G401.6 (cell line): ENCODE results near the gene CAMTA1.

ENCODE experiments used
- FAIRE-seq: peaks from 2 replicates; lab custom pipeline; 2012; peaks lifted over from hg19 to GRCh38; lab: Jason Lieb, UNC

Gene CAMTA1

DNA sequence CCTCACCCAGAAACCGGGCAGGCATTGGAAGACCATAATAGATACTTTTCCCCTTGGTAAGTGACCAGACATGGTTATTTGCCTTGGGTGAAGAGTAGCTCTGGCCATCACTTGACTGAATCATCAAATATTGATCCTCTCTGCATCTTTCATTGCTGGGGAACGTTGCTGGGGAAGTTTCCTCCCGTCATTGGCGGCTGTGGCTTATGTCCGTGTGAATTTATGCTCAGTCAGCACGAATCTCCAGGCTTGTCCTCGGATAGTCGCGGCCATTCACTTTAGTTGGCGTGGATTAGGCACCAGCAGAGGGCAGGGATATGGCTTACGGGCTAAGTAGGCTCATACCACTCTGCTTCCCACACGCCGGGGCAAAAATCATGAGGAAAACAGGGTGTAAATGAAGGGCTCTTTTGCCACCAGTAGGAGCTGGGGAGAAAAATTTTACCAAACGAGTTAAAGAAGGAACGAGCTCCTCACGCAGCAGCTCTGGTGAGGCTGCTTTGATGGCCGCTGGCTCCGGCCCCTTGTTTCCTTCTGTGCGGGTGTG, 473.4 kb downstream of the CAMTA1 start:
- FAIRE-seq: no peak

DNA sequence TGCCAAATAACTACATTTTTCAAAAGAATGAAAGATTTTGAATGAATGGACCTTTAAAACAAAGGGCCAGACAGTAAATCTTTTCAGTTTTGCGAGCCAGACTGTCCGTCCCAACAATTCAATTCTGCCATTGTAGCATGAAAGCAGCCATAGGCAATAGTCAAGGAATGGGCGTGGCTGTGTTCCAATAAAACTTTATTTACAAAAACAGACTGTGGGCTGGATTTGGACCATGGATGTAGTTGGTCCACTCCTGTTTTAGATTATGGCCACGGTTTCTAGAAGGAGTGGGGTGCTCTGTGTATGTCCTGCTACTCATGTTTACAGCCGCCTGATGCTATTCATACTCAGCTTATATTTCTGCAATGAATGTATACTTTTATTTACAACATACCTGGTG, 474.7 kb downstream of the CAMTA1 start:
- no peak for FAIRE-seq

DNA sequence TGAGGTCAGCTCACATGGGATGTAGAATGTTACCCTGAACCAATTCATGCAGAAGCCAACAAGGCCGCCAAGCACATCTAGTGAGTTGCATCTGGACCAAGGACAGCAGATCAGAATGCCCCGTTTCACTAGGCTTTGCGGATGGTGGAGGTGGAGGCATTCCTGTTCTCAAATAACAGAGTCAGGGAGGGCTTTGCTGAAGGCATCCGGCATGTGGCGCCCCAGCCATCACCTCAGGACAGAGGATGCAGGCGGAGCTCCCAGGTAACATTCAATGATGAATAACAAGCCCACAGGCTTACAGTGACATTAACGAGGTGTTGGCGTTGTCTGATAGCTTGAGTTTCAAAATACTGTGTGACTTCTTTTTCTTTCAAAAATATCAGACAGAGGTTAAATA, 476.2 kb downstream of the CAMTA1 start:
- FAIRE-seq: no peak

DNA sequence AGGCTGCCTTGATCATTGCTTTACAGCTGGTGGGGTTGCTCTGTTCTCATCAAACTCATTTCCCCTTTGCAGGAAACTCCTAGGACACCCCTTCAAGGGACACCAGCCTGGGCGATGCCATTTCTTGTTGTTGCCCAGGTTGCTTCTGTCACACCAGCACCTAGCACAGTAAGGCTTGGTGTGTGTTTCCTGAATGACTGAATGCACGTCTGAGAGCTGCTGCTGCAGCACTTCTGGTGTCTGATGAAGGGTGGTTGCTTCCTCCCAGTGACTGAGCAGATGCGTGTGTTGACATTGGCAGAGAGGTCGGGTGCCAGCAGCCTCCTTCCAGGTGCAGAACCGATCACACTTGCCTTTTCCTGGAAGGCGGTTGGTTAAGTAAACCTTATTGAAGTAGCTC, 477.4 kb downstream of the CAMTA1 start:
- no peak for FAIRE-seq

DNA sequence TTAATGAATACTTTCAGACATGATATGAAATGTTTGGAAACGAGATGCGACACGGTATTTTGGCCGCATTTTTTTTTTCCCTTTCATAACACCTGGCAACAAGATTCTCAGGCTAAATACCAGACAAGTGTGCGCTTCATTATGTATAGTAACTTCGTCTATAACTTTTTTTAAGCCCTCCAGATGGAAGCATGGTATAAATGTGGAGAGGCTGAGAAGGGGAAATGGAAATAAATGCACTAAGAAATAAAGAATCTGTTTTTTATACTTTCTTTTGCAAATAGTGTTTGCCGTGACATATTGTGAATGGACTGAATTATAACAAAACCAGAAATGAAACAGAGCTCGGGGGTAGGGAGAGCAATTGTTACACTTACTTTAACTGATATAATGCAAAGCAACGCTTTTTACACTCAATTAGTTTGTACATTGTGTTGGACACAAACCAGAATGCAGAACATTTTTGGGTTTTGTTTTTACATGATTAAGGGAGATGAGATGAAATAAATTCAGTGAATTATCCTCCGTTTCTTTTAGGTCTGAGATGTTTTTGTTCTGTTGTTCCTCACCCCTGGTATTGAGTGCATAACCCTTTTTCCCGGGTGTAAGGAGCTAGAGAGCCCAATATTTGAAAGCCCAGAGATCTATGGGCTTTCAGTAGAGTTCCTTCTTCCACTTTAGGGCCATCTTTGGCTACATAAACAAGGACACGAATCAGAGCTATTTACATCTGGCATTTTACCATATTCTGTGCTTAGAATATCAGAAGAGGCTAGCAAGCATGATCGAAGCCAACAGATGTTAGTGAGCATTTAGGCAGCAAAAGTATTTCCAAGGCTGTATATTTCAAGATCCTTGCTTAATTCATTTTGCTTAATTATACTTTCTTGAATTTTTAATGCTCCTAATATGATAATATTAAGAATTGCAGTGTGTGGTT, 478.0 kb downstream of the CAMTA1 start:
- FAIRE-seq: no peak

DNA sequence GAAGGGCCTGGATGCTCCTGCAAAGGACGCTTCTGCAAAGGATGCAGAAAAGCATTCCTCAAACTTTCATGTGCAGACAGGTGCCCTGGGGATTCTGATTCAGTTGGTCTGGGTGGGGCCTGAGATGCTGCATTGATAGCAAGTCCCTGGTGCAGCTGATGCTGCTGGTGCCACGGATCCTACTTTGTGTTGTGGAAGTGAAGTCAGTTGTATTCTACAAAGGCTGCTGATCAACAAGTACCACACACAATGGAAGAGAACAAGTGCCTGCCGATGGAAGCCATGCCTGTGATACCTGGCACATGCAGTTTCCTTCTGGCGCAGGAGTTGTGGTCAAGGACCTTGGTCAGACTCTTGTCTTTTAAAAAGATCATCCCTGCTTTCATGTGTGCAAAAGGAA, 478.8 kb downstream of the CAMTA1 start:
- no peak for FAIRE-seq

DNA sequence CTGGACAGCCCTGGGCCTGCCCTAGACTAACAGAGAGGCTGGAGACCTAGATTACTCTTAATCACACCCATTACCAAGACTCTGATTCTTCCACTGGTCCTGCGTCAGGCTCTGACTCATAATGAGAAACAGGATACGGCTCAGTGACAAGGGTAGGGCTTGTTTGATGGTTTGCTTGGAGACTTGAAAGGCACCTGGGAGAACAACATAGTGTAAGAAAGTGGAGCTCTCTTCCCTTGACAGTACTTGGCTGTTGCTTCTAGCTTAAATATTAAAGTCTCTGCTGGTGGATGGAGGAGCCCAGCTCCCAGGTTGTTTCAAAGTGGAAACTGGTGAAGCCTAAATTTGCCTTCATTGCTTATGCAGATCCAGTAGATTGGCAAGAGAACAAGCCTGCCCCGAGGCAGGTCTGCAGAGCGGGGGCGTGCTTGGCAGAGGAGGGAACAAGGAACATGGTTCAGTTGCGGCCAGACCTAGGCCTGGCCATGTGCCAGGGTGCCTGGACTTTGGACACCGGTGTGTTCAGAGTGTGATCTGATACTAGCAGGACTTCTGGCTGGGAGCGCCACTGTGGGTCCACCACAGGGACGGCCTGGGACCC, 480.6 kb downstream of the CAMTA1 start:
- FAIRE-seq: no peak

DNA sequence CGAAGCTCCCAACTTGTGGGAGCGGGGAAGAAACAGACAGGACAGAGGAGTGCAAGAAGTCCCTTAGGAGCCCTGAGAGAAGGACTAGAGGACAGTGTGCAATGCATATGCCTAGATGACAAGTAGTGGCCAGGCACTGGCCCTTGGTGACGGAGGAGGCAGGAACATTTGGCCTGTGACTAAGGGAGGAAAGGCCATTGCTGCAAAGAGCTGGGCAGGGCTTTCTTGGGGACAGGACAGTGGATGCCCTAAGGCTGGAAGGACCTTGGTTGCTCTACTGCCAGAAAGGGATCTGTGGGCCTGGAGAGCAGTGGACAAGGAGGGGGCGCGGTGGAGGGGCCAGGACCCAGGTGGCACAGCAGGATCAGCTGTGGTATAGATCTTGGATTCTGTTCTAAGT, 481.3 kb downstream of the CAMTA1 start:
- no peak for FAIRE-seq

DNA sequence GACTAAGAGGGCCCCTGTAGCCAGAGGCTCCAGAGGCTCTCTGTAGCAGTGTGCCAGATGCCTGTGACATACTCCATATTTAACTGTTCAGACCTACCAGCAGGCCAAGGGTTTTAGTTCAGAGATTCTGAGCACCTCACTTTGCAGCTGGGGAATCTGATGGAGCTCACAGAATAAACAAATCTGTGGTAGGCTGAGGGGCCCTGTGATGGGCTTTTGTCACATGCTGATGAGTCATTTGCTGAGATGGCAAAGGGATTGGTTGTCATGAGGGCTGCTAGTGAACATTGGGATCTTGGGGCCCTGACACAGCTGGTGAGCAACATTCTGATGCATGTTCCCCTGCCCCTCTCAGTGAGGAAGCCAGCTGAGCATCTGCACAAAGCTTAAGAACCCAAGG, 482.2 kb downstream of the CAMTA1 start:
- no peak for FAIRE-seq

DNA sequence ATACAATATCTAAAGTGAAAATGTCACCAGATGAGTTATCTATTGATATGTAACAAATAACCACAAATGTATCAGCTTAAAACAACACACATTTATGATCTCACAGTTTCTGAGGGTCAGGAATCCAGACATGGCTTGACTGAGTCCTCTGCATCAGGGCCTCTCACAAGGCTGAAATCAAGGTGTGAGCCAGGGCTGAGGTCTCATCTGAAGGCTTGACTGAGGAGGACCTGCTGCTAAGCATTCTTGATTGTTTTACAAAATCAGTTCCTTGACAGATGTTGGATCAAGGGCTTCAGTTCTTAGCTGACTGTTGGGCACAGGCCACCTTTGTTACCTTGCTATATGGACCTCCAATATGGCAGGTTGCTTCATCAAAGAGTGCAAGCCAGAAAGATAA, 483.7 kb downstream of the CAMTA1 start:
- FAIRE-seq: no peak

DNA sequence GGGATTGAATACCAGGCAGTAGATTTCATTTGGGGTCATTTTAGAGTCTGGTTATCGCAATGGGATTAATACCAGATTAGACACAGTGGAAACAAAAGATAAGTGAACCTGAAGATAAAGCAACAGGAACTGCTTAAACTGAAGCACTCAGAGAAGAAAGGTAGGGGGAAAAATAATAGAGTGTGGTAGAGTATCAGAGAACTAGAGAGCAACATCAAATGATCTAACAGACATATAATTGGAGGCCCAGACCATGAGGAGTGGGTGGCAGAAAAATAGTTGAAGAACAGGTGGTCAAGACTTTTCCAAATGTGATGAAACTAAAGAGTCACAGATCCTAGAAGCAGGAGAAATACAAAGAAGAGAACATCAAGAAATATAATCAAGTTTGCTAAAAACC, 484.3 kb downstream of the CAMTA1 start:
- FAIRE-seq: no peak

DNA sequence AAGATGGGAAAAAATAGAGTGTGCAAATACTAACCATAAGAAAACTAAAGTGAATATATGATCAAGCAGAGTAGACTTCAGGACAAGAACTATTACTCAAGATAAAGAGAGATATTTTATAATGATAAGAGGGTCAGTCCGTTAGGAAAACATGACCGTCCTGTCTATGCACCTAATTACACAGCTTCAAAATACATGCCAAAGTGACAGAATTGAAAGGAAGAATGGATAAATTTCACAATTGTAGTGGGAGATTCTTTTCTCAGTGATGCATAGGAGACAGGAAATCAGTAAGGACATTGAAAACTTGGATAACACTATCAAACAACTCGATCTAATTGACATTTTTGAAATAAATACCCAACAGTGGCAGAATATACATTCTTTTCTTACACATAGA, 489.0 kb downstream of the CAMTA1 start:
- no peak for FAIRE-seq

DNA sequence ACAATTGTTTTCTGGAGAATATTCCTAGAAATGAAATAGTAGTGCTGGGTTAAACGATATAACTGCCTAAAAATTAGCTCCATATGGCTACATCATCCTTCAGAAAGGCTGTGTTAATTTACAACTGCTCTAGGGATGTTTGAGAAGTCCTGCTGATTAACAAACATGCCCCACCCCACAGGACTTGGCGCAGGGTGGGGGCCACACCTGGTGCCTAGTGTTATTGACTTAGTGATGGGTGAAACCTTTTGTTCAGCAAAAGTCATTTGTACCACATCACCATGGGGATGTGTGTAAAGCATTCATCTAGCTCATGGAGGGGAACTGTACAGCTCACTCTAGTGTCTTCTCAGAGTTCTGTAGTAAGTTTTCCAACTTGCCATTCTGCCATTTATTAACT, 492.8 kb downstream of the CAMTA1 start:
- no peak for FAIRE-seq

DNA sequence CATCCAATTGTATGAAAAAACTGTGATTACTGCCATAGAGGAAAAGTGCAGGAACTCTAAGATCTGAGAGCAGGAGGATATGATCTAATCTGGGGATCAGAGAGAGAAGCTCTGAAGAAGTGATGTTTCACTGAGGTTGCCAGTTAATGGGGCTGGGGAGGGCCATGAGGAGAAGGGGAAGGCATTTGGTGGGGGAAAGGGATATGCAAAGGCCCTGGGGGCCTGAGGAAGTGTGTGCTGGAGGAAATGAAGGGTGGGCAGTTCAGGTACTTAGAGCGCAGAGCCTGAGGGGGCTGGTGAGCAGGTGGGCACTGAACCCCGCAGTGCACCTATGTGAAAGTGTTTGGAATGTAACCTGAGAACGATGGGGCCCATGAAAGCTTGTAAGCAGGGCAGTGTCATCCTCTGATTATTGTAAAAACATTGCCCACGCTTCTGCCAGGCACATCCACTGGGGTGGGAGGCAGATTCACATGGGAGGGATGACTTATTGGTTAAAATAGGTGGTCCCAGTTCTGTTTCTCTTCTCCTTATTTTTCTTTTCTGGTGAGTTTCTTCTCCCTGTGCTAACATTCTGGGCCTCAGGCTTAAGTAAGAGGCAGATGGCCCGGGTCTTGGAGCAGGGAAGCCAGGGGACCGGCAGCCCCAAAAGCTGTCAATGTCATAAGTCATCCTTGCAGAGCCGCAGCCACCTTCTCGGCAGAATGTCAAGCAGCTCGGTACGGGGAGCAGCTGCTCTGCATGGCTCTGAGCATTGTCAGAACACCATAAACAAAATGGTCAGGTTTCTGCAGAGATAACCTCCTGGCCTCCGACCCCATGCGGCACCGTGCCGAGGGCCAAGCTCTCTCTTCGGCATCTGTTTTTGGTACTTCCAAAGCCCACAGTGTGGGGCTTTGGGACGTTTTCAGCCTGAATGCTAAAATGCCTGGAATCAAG, 493.8 kb downstream of the CAMTA1 start:
- no peak for FAIRE-seq

DNA sequence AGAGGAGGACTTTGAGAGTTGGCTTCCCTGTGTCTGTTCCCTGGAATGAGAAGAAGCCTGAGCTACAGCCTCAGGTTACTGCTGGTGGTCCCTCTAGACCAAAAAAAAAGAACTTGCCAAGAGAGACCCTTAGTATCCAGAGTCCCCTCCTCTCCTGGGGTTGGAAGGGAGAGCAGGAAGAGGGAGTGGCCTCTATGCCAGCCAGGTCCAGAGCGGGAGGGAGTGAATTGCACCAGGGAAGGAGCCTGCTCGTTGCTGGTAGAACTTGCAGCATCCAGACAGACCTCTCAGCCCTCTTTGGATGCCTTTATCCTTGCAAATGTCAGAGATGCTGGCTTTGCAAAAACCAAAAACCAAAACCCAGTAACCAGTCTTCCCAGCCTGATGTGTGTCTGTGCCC, 494.5 kb downstream of the CAMTA1 start:
- no peak for FAIRE-seq

DNA sequence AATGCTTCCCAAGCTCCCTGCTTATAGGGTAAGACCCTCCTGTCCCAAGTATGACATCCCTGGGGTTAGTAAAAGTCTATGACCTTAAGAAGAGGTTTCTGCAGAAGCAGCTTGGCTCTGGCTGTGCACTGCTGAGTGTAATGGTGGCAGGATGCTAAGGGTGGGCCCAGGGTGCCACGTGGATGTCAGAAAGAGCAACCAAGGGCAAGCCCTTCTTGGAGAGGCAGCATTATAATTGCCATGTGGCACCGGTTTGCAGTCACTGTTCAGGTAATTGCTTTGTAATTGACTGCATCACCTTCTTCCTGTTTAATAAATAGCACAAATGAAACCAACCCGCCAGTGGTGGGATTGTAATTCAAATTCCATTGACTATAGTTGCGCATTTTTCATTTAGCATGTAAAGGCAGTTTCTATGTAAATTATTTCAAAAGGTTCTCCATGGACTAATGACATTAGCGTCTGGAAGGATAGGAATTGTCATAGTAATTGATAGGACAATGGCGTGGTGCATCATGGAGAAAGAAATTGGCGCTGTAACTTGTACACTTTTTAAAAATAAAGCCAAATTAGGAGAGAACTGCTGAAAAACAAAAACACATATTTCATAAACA, 495.2 kb downstream of the CAMTA1 start:
- FAIRE-seq: no peak

DNA sequence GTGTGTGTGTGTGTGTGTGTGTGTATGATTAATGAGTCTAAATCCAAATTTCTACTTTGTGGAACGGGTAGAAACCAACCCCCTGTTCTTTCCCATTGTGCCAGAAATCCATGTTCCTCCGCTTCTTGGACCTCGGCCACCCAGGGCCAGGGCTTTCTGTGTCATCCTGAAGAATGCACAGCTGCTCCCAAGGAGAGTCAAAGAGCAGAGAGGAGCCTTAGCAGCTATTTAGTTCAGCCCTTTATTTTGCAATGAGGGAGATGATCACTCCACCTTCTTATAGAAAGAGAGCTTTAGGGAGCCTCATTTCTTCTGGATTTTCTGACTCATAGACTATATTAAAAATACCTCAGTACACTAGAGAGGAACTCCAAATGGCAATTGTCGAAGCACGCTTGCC, 496.6 kb downstream of the CAMTA1 start:
- FAIRE-seq: no peak

DNA sequence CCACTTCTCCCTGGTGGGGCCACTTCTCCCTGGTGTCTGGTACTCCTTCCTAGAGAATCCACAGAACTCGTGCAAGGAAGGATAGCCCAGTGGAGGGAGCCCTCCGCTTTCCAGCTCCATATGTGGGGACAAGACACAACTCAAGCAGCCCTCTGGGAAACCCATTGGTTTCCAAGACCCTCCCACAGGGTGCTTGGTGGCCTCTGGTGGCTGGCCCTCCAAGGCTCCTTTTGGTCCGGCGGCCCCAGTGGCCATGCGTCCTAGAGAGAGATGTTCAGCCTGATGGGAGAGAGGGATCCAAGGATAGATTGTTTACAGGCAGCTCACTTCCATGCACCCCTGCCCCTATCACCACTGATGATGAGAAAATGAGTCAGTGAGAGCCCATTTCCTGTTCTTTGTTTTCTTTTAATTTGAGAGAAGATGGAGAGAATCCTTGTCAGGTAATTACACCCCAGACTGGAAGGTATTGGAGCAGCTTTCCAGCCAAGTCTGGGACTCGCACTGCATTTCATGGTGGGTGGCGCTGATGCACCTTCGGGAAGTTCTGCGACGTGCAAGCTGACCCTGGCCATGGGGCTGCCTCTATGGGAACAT, 499.7 kb downstream of the CAMTA1 start:
- no peak for FAIRE-seq

DNA sequence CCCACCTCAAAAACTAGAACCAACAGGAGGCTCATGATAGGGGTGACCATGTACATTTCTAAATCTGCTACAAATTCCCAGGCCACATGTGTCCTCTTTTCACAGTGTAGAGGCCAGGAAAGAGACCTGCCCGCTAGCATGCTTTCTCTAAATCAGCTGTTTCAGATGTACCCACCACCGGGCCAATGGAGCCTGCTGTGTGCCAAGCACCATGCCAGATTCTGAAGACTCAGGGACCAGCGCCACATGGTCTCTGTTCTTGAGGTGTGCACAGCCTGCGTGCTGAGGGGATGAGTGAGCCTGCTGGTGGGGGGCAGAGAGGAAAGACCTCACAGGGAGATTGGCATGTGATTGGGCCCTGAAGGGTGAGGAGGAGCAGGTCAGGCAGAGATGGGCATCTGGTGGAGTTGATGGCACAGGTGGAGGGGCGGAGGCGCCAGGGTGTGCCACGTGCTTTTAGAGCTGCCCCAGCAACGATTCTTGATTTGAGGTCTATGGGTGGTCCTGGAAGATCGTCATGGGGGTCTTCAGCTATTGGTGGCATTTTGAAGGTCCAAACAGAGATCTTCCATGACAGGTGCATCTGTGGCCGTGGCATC, 500.7 kb downstream of the CAMTA1 start:
- no peak for FAIRE-seq

DNA sequence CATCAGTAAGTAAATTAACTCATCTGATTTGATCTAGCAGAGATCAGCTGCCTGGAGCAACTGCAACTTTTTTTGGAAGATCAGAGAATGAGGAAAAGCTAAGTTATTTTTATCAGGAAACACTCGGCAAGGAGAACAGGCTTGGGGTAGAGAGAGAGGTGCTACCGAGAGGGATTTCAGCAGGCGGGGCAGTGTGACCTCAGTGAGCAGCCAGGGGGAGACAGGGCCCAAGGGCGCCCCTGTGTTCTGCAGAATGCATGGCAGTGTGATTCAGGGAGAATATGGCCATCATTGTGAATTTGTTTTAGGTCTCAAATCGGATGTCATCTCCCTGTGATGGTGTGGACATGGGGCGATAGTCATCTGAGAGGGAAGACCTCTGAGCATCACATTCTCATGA, 501.8 kb downstream of the CAMTA1 start:
- FAIRE-seq: no peak

DNA sequence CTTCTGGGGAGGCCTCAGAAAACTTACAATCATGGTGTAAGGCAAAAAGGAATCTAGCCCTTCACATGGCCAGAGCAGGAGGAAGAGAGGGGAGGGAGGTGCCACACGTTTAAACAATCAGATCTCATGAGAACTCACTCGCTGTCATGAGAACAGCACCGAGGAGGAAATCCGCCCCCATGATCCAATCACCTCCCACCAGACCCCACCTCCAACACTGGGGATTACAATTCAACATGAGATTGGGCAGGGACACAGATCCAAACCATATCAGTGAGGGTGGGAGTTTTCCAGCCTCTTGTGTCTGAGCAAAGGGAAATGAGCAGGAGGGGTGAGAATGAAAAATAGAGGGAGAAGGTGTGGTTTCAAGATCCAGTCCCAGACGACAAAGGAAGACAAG, 503.7 kb downstream of the CAMTA1 start:
- no peak for FAIRE-seq
